DOHH2 (cell line): Measurements from ENCODE around the gene CCNE1.

Experiments
- CTCF ChIP-seq: fragments of 200-600 bp; sonication (generic); IDR thresholded peaks from one replicate; pipeline ENCODE4 v1.5.1; 2014; ENCODE audit warnings: antibody characterized with exemption, mild to moderate bottlenecking, low read depth, low read length; ENCODE audit not compliant: poor library complexity, severe bottlenecking
- EZH2phosphoT487 ChIP-seq: fragments of 200-600 bp; sonication (generic); IDR thresholded peaks from 2 replicates; pipeline ENCODE4 v1.6.1; 2017; ENCODE audit warnings: borderline replicate concordance, mild to moderate bottlenecking, antibody characterized with exemption, low read length, moderate library complexity, mixed read lengths

- TF ChIP-seq CTCF (no peak), EZH2phosphoT487 (no peak)
These were observed 42.2 kb downstream of the CCNE1 start for GRCh38 chr19:29854033-29854432.
